Mesothelial cell of epicardium (in vitro differentiated cells): ENCODE results near the gene PCSK6. TPM values are rescaled to one million over a fixed set of nuclear protein-coding genes. Genes with fewer than 3 reads are reported as not detected.

Experiments
- DNase-seq, 2 experiments: peaks; one replicate each; pipeline ENCODE4 v3.0.0; 2021; ENCODE audit warnings: low spot score in 2 of 2; ENCODE audit not compliant: unreplicated experiment in 2 of 2
- H3K27ac Mint-ChIP-seq: 2 replicates; pipeline ENCODE4 v1.8.0; 2021; ENCODE audit warnings: mixed read lengths
- H3K27me3 Mint-ChIP-seq: 2 replicates; pipeline ENCODE4 v1.8.0; 2021; ENCODE audit warnings: low read depth, mixed read lengths
- H3K36me3 Mint-ChIP-seq: 2 replicates; pipeline ENCODE4 v1.8.0; 2021; ENCODE audit warnings: mixed read lengths
- H3K4me1 Mint-ChIP-seq: 2 replicates; pipeline ENCODE4 v1.8.0; 2021; ENCODE audit warnings: mixed read lengths
- H3K4me3 Mint-ChIP-seq: 2 replicates; pipeline ENCODE4 v1.8.0; 2021; ENCODE audit warnings: mild to moderate bottlenecking, moderate library complexity, mixed read lengths
- H3K9me3 Mint-ChIP-seq: 2 replicates; pipeline ENCODE4 v1.8.0; 2021; ENCODE audit warnings: mixed read lengths
- CTCF ChIP-seq: fragments of 200-600 bp; sonication (generic); IDR thresholded peaks from one replicate; pipeline ENCODE4 v1.5.0; 2021; ENCODE audit warnings: antibody characterized with exemption; ENCODE audit not compliant: unreplicated experiment
- total RNA-seq: library from RNA; stranded (reverse); gene quantifications from 3 replicates; pipeline ENCODE4 v1.2.1, GENCODE V29; 2021

The PCSK6 gene
- total RNA-seq, 1 donor from 2014 or later: 4.5 TPM

GRCh38 chr15:101394654-101395053 lies 94.9 kb downstream of the PCSK6 start:
- H3K4me1 Mint-ChIP-seq: no peaks in the 10 kb centered on the region
- peaks cover 17% of the 10 kb centered on the region for H3K27me3 Mint-ChIP-seq
- peak in 1 of 2 experiments; percentile 13 for DNase-seq
- no peak overlapping the region for H3K4me3 Mint-ChIP-seq
- H3K27ac Mint-ChIP-seq: no peak overlapping the region
- no peak for TF ChIP-seq CTCF
- H3K36me3 Mint-ChIP-seq: no peaks in the 10 kb centered on the region
- no peaks in the 10 kb centered on the region for H3K9me3 Mint-ChIP-seq

GRCh38 chr15:101394056-101394630 lies 95.4 kb downstream of the PCSK6 start:
- peak in 1 of 2 experiments; percentile 20 for DNase-seq
- Mint-ChIP-seq H3K36me3 (no peaks in the 10 kb centered on the region), H3K27ac (no peak overlapping the region), H3K4me3 (no peak overlapping the region), H3K27me3 (peaks cover 14% of the 10 kb centered on the region), H3K4me1 (no peaks in the 10 kb centered on the region), H3K9me3 (no peaks in the 10 kb centered on the region)
- no peak for TF ChIP-seq CTCF

GRCh38 chr15:101393172-101393571 lies 96.3 kb downstream of the PCSK6 start:
- no peak for TF ChIP-seq CTCF
- Mint-ChIP-seq H3K27ac (no peak overlapping the region), H3K4me1 (no peaks in the 10 kb centered on the region), H3K9me3 (no peaks in the 10 kb centered on the region), H3K27me3 (peaks cover 14% of the 10 kb centered on the region), H3K36me3 (no peaks in the 10 kb centered on the region), H3K4me3 (no peak overlapping the region)
- DNase-seq: peak in 1 of 2 experiments; percentile 25

- H3K36me3 Mint-ChIP-seq: no peaks in the 10 kb centered on the region
- H3K27ac Mint-ChIP-seq: no peak overlapping the region
- no peak overlapping the region for H3K4me3 Mint-ChIP-seq
- no peaks in the 10 kb centered on the region for H3K4me1 Mint-ChIP-seq
- DNase-seq: no peak
- no peak for TF ChIP-seq CTCF
- H3K9me3 Mint-ChIP-seq: no peaks in the 10 kb centered on the region
- H3K27me3 Mint-ChIP-seq: peaks cover 14% of the 10 kb centered on the region
Measured at GRCh38 chr15:101391981-101392640, 97.4 kb downstream of the PCSK6 start.

- no peak overlapping the region for H3K4me3 Mint-ChIP-seq
- H3K4me1 Mint-ChIP-seq: no peaks in the 10 kb centered on the region
- no peak overlapping the region for H3K27ac Mint-ChIP-seq
- no peak for TF ChIP-seq CTCF
- H3K27me3 Mint-ChIP-seq: peaks cover 14% of the 10 kb centered on the region
- H3K36me3 Mint-ChIP-seq: no peaks in the 10 kb centered on the region
- H3K9me3 Mint-ChIP-seq: no peaks in the 10 kb centered on the region
- no peak for DNase-seq
Measured at GRCh38 chr15:101391431-101391830, 98.1 kb downstream of the PCSK6 start.
